PFSK-1 (cell line): ENCODE results near the gene LRRFIP2.

Source experiments
- FOXP2 ChIP-seq: optimal IDR thresholded peaks from 2 replicates; pipeline ENCODE3; 2011; ENCODE audit warnings: borderline replicate concordance, control low read depth, inconsistent platforms; ENCODE audit not compliant: insufficient read depth; ENCODE audit errors: extremely low read length, extremely low read depth
- POLR2AphosphoS5 ChIP-seq: IDR thresholded peaks from 2 replicates; pipeline ENCODE4 v1.6.1; 2012; ENCODE audit warnings: low read depth, mild to moderate bottlenecking, control low read depth, low read length, moderate library complexity
- TAF1 ChIP-seq: IDR thresholded peaks from 2 replicates; pipeline ENCODE4 v1.6.1; 2012; ENCODE audit warnings: low read length, control low read depth, borderline replicate concordance; ENCODE audit not compliant: insufficient read depth

- TF ChIP-seq TAF1, result no peak
- TF ChIP-seq POLR2AphosphoS5, result no peak
- no peak for TF ChIP-seq FOXP2
Measured at GRCh38 chr3:37221407-37221806, 47.0 kb upstream of the LRRFIP2 start.
